OCI-LY7 (cell line): ENCODE results near the gene PPIL1.

ENCODE experiments used
- CTCF ChIP-seq: fragments of 200-600 bp; sonication (generic); conservative IDR thresholded peaks from 2 replicates; pipeline ENCODE4 v1.5.1; 2014; ENCODE audit warnings: mild to moderate bottlenecking, antibody characterized with exemption, low read length, moderate library complexity, mixed read lengths
- EZH2phosphoT487 ChIP-seq: fragments of 200-600 bp; sonication (generic); IDR thresholded peaks from 2 replicates; pipeline ENCODE4 v1.6.1; 2018; ENCODE audit warnings: low read depth, borderline replicate concordance, mild to moderate bottlenecking, mixed run types, antibody characterized with exemption, low read length, moderate library complexity, mixed read lengths

- TF ChIP-seq EZH2phosphoT487 (no peak), CTCF (no peak)
Observed at GRCh38 chr6:36875250-36875633, 639 bp upstream of the PPIL1 start.
